ENCODE measurements around the gene CD2AP. TPM values are rescaled to one million over a fixed set of nuclear protein-coding genes. Genes with fewer than 3 reads are reported as not detected.

The CD2AP gene
- total RNA-seq, 5 donors from 2014 or later (not counting 1 experiment from before 2014, with no cell fraction given) = 22.3 to 39.7 (median 23.6) TPM

DNA sequence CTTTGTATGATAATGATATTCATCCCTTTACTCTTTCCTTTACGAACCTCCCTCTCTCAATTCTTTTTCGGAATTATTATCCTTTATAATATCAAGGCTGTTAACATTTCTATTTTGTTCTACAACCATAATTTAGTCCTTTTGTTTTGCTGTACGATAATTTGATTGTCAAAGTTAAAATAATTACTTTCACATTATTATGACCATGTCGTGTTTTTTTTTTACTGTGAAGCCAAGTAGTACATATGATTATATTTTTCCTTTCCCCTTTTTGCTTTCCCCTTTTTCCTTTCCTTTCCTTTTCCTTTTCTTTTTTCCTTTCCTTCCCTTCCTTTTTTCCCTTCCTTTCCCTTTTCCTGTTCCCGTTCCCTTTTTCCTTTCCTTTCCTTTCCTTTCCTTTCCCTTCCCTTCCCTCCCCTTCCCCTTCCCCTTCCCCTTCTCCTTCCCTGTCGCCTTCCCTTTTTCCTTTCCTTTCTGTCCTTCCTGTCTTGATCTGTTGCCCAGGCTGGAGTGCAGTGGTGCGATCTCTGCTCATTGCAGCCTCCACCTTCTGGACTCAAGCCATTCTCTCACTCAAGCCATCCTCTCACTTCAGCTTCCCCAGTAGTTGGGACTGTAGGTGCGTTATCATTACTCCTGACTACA, 19.5 kb downstream of the CD2AP start:
- Histone ChIP-seq H3K4me3 (ENCODE audit: control insufficient read depth in 1 of 2, extremely low read depth in 1 of 2, low read length in 1 of 2) (no peak overlapping the region), H3K4me1 (ENCODE audit: control insufficient read depth in 1 of 2, extremely low read depth in 1 of 2, insufficient read depth in 2 of 2, low read length in 2 of 2) (peaks cover 5 to 7% of the 10 kb centered on the region in 2 experiments), H3K27ac (ENCODE audit: low read length) (no peak overlapping the region), H3K27me3 (replicated peaks in 1 of 2; ENCODE audit: control insufficient read depth in 2 of 2, extremely low read depth in 1 of 2, insufficient read depth in 2 of 2, low read length in 1 of 2) (no peaks in the 10 kb centered on the region), H3K36me3 (ENCODE audit: control insufficient read depth in 2 of 2, extremely low read depth in 1 of 2, insufficient read depth in 1 of 2, low read length in 1 of 2) (no peaks in the 10 kb centered on the region), H3K9me3 (no peaks in the 10 kb centered on the region)
- ATAC-seq (replicated peaks in 1 of 4) = no peak
- ChIA-PET CTCF (no interaction called here), POLR2A (no interaction called here)
- Mint-ChIP-seq H3K4me1 (peaks cover 89 to 98% (median 92%) of the 10 kb centered on the region in 3 donors), H3K27me3 (no peaks in the 10 kb centered on the region), H3K4me3 (peak overlapping the region in 1 of 3 donors; percentile 11), H3K9me3 (no peaks in the 10 kb centered on the region), H3K27ac (no peak overlapping the region), H3K36me3 (peaks cover 3% of the 10 kb centered on the region)
- no peak for DNase-seq
- 94% methylated on average over 2 of the region's 8 CpGs for WGBS (ENCODE audit: insufficient coverage)

DNA sequence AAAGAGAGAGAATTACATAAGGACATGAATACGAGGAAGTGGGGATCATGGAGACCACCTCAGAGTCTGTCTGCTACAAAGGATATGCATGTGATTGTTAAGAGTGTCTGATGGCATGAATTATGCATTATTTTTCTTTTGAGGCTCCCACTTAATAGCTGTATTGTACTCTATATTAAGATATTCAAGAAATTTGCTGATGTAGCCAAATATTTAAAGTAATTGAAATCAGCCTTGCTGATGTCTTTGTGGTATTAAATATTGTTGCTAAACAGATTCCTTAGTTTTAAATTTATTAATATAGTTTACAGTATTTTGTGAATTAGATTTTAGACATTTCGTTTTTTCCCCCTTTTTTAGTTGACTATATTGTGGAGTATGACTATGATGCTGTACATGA, 25.3 kb downstream of the CD2AP start:
- peak overlapping the region in 1 of 2 donors; percentile 19 for H3K27ac Mint-ChIP-seq
- H3K9me3 ChIP-seq = no peaks in the 10 kb centered on the region
- DNase-seq (no peak), ATAC-seq (replicated peaks in 1 of 4) (no peak)
- H3K4me1 ChIP-seq (ENCODE audit: control insufficient read depth in 1 of 2, extremely low read depth in 1 of 2, insufficient read depth in 2 of 2, low read length in 2 of 2) = peaks cover 4 to 7% of the 10 kb centered on the region in 2 experiments
- peaks cover 28% of the 10 kb centered on the region for H3K36me3 Mint-ChIP-seq
- peaks cover 56 to 62% (median 60%) of the 10 kb centered on the region in 3 donors for H3K4me1 Mint-ChIP-seq
- WGBS (ENCODE audit: insufficient coverage) = 100% methylated on average over 1 of the region's 2 CpGs
- H3K4me3 ChIP-seq (ENCODE audit: control insufficient read depth in 1 of 2, extremely low read depth in 1 of 2, low read length in 1 of 2) = no peak overlapping the region
- H3K27me3 Mint-ChIP-seq = no peaks in the 10 kb centered on the region
- no peak overlapping the region for H3K4me3 Mint-ChIP-seq
- no peaks in the 10 kb centered on the region for H3K27me3 ChIP-seq (replicated peaks in 1 of 2; ENCODE audit: control insufficient read depth in 2 of 2, extremely low read depth in 1 of 2, insufficient read depth in 2 of 2, low read length in 1 of 2)
- ChIA-PET POLR2A (interaction anchor here in 1 of 2 donors (1.2 kb wide), 1 partner anchor 10 kb away, joined by 8 read pairs; no protein-coding TSS in a partner anchor), CTCF (no interaction called here)
- H3K36me3 ChIP-seq (ENCODE audit: control insufficient read depth in 2 of 2, extremely low read depth in 1 of 2, insufficient read depth in 1 of 2, low read length in 1 of 2) = no peaks in the 10 kb centered on the region
- H3K9me3 Mint-ChIP-seq = peaks cover 0 to 4% (median 0%) of the 10 kb centered on the region in 3 donors
- no peak overlapping the region for H3K27ac ChIP-seq (ENCODE audit: low read length)

DNA sequence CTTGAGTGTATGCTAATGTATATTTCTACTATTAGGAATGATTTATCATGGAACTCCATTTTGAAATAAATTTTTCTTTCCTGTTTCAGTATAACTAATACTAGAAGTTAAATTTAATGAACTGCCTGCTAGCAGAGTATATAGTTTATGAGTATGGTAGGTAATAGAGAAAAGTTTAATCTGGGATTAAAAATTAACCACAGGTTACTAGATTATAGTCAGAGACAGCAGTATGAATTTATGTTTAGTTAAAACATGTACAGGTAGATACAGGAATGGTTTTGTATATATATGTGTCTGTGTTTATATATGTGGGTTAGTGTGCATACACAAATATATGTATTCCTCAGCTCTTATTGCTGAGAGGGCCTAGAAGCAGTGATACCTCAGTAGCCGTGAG, 32.3 kb downstream of the CD2AP start:
- Histone ChIP-seq H3K4me1 (ENCODE audit: control insufficient read depth in 1 of 2, extremely low read depth in 1 of 2, insufficient read depth in 2 of 2, low read length in 2 of 2) (peaks cover 0 to 4% of the 10 kb centered on the region in 2 experiments), H3K27me3 (replicated peaks in 1 of 2; ENCODE audit: control insufficient read depth in 2 of 2, extremely low read depth in 1 of 2, insufficient read depth in 2 of 2, low read length in 1 of 2) (no peaks in the 10 kb centered on the region), H3K4me3 (ENCODE audit: control insufficient read depth in 1 of 2, extremely low read depth in 1 of 2, low read length in 1 of 2) (no peak overlapping the region), H3K9me3 (peaks cover 7% of the 10 kb centered on the region), H3K36me3 (ENCODE audit: control insufficient read depth in 2 of 2, extremely low read depth in 1 of 2, insufficient read depth in 1 of 2, low read length in 1 of 2) (peaks cover 0 to 3% of the 10 kb centered on the region in 2 donors), H3K27ac (ENCODE audit: low read length) (no peak overlapping the region)
- DNase-seq (no peak), ATAC-seq (replicated peaks in 1 of 4) (no peak)
- ChIA-PET CTCF (no interaction called here), POLR2A (no interaction called here)
- Mint-ChIP-seq H3K36me3 (peaks cover 55% of the 10 kb centered on the region), H3K27ac (no peak overlapping the region), H3K9me3 (peaks cover 0 to 12% (median 10%) of the 10 kb centered on the region in 3 donors), H3K4me3 (no peak overlapping the region), H3K4me1 (peaks cover 26 to 34% (median 29%) of the 10 kb centered on the region in 3 donors), H3K27me3 (no peaks in the 10 kb centered on the region)
- WGBS (ENCODE audit: insufficient coverage) = no CpG with 5 or more reads among the region's 1 CpG

DNA sequence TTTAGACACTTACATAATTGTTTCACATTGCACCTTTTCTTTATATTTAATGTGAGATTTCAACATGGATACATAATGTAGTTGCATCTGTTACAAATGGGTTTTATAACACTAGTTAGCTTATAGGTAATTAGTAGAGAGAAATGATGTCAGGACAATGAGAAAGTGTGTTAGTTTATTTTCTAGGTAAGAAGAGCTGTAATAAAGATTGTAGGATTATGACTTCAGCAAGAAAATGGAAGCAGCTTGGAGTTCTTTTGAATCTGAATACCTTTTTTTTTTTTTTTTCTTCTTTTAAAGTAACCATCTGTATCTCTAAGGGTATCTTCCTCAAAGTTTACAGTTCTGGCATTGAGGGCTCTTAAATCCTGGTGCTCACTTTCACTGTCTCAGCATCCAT, 35.3 kb downstream of the CD2AP start:
- Histone ChIP-seq H3K27me3 (replicated peaks in 1 of 2; ENCODE audit: control insufficient read depth in 2 of 2, extremely low read depth in 1 of 2, insufficient read depth in 2 of 2, low read length in 1 of 2) (no peaks in the 10 kb centered on the region), H3K4me3 (ENCODE audit: control insufficient read depth in 1 of 2, extremely low read depth in 1 of 2, low read length in 1 of 2) (no peak overlapping the region), H3K36me3 (ENCODE audit: control insufficient read depth in 2 of 2, extremely low read depth in 1 of 2, insufficient read depth in 1 of 2, low read length in 1 of 2) (peaks cover 0 to 3% of the 10 kb centered on the region in 2 donors), H3K4me1 (ENCODE audit: control insufficient read depth in 1 of 2, extremely low read depth in 1 of 2, insufficient read depth in 2 of 2, low read length in 2 of 2) (peaks cover 0 to 3% of the 10 kb centered on the region in 2 experiments), H3K9me3 (peaks cover 7% of the 10 kb centered on the region), H3K27ac (ENCODE audit: low read length) (no peak overlapping the region)
- Mint-ChIP-seq H3K4me3 (no peak overlapping the region), H3K36me3 (peaks cover 54% of the 10 kb centered on the region), H3K27ac (no peak overlapping the region), H3K27me3 (no peaks in the 10 kb centered on the region), H3K4me1 (peaks cover 38 to 46% (median 38%) of the 10 kb centered on the region in 3 donors), H3K9me3 (peaks cover 0 to 10% (median 8%) of the 10 kb centered on the region in 3 donors)
- ATAC-seq (replicated peaks in 1 of 4) (no peak), DNase-seq (no peak)
- ChIA-PET CTCF (interaction anchor here (0.6 to 0.8 kb wide), 3 partner anchors 10 to 62 kb away, joined by 3 to 4 read pairs (median 3); no protein-coding TSS in a partner anchor), POLR2A (interaction anchor here (0.6 to 0.9 kb wide), 4 partner anchors 10 to 80 kb away, joined by 3 to 8 read pairs (median 4); no protein-coding TSS in a partner anchor)

DNA sequence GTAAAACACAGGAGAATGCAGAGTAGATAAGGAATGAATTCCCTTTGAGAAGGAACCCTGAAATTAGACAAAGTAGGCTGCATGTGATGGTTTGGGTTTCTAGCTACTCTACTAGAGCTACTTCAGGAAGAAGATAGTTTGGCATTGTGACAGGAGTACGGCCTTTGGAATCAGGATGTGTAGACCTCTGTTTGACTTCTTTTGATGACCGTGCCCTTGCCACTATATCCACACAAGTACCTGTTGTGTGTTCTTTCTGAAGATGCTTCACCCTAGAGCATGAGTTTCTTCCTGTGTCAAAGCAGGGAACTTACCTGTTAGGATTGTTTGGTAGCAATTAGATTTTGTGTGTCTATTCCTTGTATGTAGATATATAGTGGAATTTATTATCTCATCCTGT, 41.7 kb downstream of the CD2AP start:
- ATAC-seq (replicated peaks in 1 of 4) (no peak), DNase-seq (no peak)
- WGBS (ENCODE audit: insufficient coverage) = no CpG with 5 or more reads among the region's 2 CpGs
- Histone ChIP-seq H3K4me3 (ENCODE audit: control insufficient read depth in 1 of 2, extremely low read depth in 1 of 2, low read length in 1 of 2) (no peak overlapping the region), H3K4me1 (ENCODE audit: control insufficient read depth in 1 of 2, extremely low read depth in 1 of 2, insufficient read depth in 2 of 2, low read length in 2 of 2) (peaks cover 0 to 5% of the 10 kb centered on the region in 2 experiments), H3K9me3 (no peaks in the 10 kb centered on the region), H3K27me3 (replicated peaks in 1 of 2; ENCODE audit: control insufficient read depth in 2 of 2, extremely low read depth in 1 of 2, insufficient read depth in 2 of 2, low read length in 1 of 2) (no peaks in the 10 kb centered on the region), H3K36me3 (ENCODE audit: control insufficient read depth in 2 of 2, extremely low read depth in 1 of 2, insufficient read depth in 1 of 2, low read length in 1 of 2) (no peaks in the 10 kb centered on the region), H3K27ac (ENCODE audit: low read length) (no peak overlapping the region)
- Mint-ChIP-seq H3K4me1 (peaks cover 61 to 68% (median 67%) of the 10 kb centered on the region in 3 donors), H3K36me3 (peaks cover 18% of the 10 kb centered on the region), H3K27ac (no peak overlapping the region), H3K4me3 (no peak overlapping the region), H3K9me3 (no peaks in the 10 kb centered on the region), H3K27me3 (no peaks in the 10 kb centered on the region)
- CTCF ChIA-PET = no interaction called here
- POLR2A ChIA-PET = no interaction called here

DNA sequence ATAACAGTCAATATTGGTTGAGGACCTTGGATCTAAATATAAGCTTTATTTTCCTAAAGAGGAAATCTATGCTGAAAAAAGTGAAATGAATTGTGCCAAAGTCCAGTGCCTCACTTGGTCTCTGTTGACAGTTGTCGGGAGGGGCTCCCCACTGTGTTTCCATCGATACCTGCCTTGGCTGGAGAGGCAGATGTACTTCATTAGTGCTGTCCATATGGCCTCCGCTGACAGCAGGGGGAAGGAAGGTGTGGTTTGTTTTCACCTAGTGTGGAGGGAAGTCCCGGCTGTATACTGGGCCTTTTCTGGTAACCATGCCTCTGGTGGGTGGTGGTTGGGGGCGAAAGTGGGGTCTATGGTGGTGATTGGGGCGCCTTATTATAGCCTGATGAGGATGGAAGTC, 42.7 kb downstream of the CD2AP start:
- no peak overlapping the region for H3K4me3 Mint-ChIP-seq
- ChIA-PET POLR2A (interaction anchor here in 1 of 2 donors (1.3 kb wide), 1 partner anchor 43 kb away, joined by 3 read pairs; the partner anchor contains the start of gene CD2AP), CTCF (no interaction called here)
- H3K36me3 Mint-ChIP-seq = peaks cover 15% of the 10 kb centered on the region
- Histone ChIP-seq H3K27ac (ENCODE audit: low read length) (no peak overlapping the region), H3K9me3 (no peaks in the 10 kb centered on the region), H3K4me1 (ENCODE audit: control insufficient read depth in 1 of 2, extremely low read depth in 1 of 2, insufficient read depth in 2 of 2, low read length in 2 of 2) (peaks cover 0 to 5% of the 10 kb centered on the region in 2 experiments), H3K36me3 (ENCODE audit: control insufficient read depth in 2 of 2, extremely low read depth in 1 of 2, insufficient read depth in 1 of 2, low read length in 1 of 2) (no peaks in the 10 kb centered on the region), H3K4me3 (ENCODE audit: control insufficient read depth in 1 of 2, extremely low read depth in 1 of 2, low read length in 1 of 2) (no peak overlapping the region), H3K27me3 (replicated peaks in 1 of 2; ENCODE audit: control insufficient read depth in 2 of 2, extremely low read depth in 1 of 2, insufficient read depth in 2 of 2, low read length in 1 of 2) (no peaks in the 10 kb centered on the region)
- DNase-seq (no peak), ATAC-seq (replicated peaks in 1 of 4) (no peak)
- WGBS (ENCODE audit: insufficient coverage) = 79% methylated on average over 5 of the region's 6 CpGs
- H3K4me1 Mint-ChIP-seq = peaks cover 61 to 70% (median 63%) of the 10 kb centered on the region in 3 donors
- H3K9me3 Mint-ChIP-seq = no peaks in the 10 kb centered on the region
- H3K27ac Mint-ChIP-seq = no peak overlapping the region
- H3K27me3 Mint-ChIP-seq = no peaks in the 10 kb centered on the region

Measured in T-cell (primary cell).